Tibial artery (tissue), 4 donors: ENCODE data around the gene AP3S2.
A peak's percentile ranks its signal among the peaks of the same experiment; 100 is the strongest.

Experiments used
- DNase-seq, 2 donors: peaks; one replicate each; pipeline ENCODE4 v3.0.0-alpha.2; 2019
- H3K27ac ChIP-seq, 2 donors: fragments of 200-600 bp; sonication (generic) in 1 of 2; 1 replicate in 1 of 2; 2 replicates in 1 of 2; pipeline ENCODE4 v1.5.1; 2018 to 2019; ENCODE audit warnings: mild to moderate bottlenecking in 1 of 2
- H3K27me3 ChIP-seq, 2 donors: fragments of 200-600 bp; sonication (generic) in 1 of 2; one replicate each; pipeline versions ENCODE4 v1.5.1 to v1.6.0; 2016 to 2019
- H3K36me3 ChIP-seq, 3 donors: fragments of 200-600 bp; sonication (generic) in 2 of 3; one replicate each; pipeline ENCODE4 v1.5.1; 2016 to 2019; ENCODE audit warnings: mild to moderate bottlenecking in 2 of 3
- H3K4me1 ChIP-seq, 4 donors: fragments of 200-600 bp; sonication (generic) in 2 of 4; 1 replicate in 3 of 4; 2 replicates in 1 of 4; pipeline ENCODE4 v1.5.1; 2016 to 2019
- H3K4me3 ChIP-seq, 2 donors: fragments of 200-600 bp; sonication (generic) in 1 of 2; 1 replicate in 1 of 2; 2 replicates in 1 of 2; pipeline ENCODE4 v1.5.1; 2018 to 2019; ENCODE audit warnings: mild to moderate bottlenecking in 2 of 2
- H3K9me3 ChIP-seq, 3 donors: fragments of 200-600 bp; sonication (generic) in 1 of 3; one replicate each; pipeline ENCODE4 v1.5.1; 2016 to 2019
- intact Hi-C: fragments of 100-400 bp; cut with DNase I; formaldehyde crosslinking; loops from one replicate; pipeline ENCODE4 v1.15.0; 2023; ENCODE audit warnings: low total_unique reads
- TF ChIP-seq, protein P1 (sequence below), 2 experiments: fragments of 200-600 bp in 1 of 2; fragments of 450-650 bp in 1 of 2; IDR thresholded peaks; one replicate each; pipeline ENCODE4 v1.5.1; 2017 to 2019; ENCODE audit warnings: antibody characterized with exemption in 2 of 2, mild to moderate bottlenecking in 1 of 2, moderate library complexity in 1 of 2

The AP3S2 gene

DNA sequence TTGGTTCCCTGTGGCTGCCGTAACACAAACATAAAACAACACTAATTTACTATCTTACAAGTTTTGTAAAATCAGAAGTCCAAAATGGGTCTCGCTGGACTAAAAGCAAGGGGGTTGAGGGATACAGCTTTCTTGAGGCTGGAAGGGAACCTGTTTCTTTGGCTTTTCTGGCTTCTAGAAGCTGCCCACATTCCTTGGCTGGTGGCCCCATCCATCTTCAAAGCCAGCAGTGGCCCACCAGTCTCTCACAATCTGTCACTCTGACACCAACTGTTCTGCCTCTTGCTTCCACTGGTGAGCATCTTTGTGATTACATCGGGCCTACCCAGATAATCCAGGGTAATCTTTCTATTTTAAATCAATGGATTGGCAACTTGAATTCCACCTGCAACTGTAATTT is 78.0 kb downstream of the AP3S2 start:
- peaks cover 0 to 10% (median 0%) of the 10 kb centered on the region in 3 donors for H3K9me3 ChIP-seq
- H3K4me1 ChIP-seq = peaks cover 0 to 21% (median 18%) of the 10 kb centered on the region in 4 donors
- TF ChIP-seq, protein P1, sequence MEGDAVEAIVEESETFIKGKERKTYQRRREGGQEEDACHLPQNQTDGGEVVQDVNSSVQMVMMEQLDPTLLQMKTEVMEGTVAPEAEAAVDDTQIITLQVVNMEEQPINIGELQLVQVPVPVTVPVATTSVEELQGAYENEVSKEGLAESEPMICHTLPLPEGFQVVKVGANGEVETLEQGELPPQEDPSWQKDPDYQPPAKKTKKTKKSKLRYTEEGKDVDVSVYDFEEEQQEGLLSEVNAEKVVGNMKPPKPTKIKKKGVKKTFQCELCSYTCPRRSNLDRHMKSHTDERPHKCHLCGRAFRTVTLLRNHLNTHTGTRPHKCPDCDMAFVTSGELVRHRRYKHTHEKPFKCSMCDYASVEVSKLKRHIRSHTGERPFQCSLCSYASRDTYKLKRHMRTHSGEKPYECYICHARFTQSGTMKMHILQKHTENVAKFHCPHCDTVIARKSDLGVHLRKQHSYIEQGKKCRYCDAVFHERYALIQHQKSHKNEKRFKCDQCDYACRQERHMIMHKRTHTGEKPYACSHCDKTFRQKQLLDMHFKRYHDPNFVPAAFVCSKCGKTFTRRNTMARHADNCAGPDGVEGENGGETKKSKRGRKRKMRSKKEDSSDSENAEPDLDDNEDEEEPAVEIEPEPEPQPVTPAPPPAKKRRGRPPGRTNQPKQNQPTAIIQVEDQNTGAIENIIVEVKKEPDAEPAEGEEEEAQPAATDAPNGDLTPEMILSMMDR (IDR thresholded peaks at IDR 0.05) = no peak
- H3K27me3 ChIP-seq = peaks cover 0 to 50% of the 10 kb centered on the region in 2 donors
- no peak for DNase-seq
- intact Hi-C loops = no loop called here
- no peak overlapping the region for H3K27ac ChIP-seq
- H3K36me3 ChIP-seq = no peaks in the 10 kb centered on the region
- H3K4me3 ChIP-seq = no peak overlapping the region

DNA sequence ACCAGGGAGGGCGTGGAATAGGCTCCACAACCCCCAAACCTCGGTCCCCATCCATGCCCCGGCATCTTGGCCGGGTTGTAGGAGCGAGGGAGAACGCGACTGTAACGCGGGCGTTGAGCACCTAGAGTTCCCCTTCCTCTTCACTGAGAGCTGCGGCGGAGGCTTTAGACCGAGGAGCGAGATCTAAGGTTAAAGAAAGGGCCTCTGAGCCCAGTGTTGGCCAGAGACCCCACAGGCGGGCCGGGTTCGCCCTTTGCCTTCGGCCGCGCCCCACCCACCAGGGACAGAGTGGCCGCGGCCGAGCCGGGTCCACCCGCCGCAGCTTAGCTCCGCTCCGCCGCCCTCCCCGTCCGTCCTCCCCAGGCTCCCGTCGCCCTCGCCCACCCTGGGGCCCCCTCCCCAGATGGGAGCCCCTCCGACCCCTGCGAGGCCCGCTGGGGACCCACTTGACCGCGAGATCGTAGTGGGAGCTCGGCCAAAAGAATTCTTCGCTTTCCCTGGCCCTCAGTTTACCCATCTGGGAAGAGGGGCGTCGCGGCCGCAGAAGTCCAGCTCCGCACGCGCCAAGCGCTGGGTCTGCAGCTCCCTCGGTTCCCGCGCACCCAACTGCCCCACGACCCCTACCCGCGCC is 79.6 kb downstream of the AP3S2 start:
- TF ChIP-seq, protein P1 (IDR thresholded peaks at IDR 0.05) = no peak
- Histone ChIP-seq H3K27me3 (peaks cover 0 to 50% of the 10 kb centered on the region in 2 donors), H3K27ac (peak overlapping the region; percentile 56 to 57), H3K9me3 (peaks cover 0 to 10% (median 0%) of the 10 kb centered on the region in 3 donors), H3K36me3 (no peaks in the 10 kb centered on the region), H3K4me3 (peak overlapping the region; percentile 49 to 51), H3K4me1 (peaks cover 0 to 24% (median 20%) of the 10 kb centered on the region in 4 donors)
- intact Hi-C loops = no loop called here
- DNase-seq = no peak

GRCh38 chr15:89813381-89814111 is 80.2 kb downstream of the AP3S2 start:
- intact Hi-C loops = no loop called here
- peak overlapping the region; percentile 49 to 51 for H3K4me3 ChIP-seq
- no peaks in the 10 kb centered on the region for H3K36me3 ChIP-seq
- H3K27me3 ChIP-seq = peaks cover 0 to 50% of the 10 kb centered on the region in 2 donors
- TF ChIP-seq, protein P1 (IDR thresholded peaks at IDR 0.05) = no peak
- H3K9me3 ChIP-seq = peaks cover 0 to 10% (median 0%) of the 10 kb centered on the region in 3 donors
- H3K4me1 ChIP-seq = peaks cover 0 to 30% (median 22%) of the 10 kb centered on the region in 4 donors
- no peak for DNase-seq
- peak overlapping the region; percentile 56 to 57 for H3K27ac ChIP-seq

- peaks cover 0 to 46% of the 10 kb centered on the region in 2 donors for H3K27me3 ChIP-seq
- peaks cover 0 to 10% (median 0%) of the 10 kb centered on the region in 3 donors for H3K9me3 ChIP-seq
- H3K4me3 ChIP-seq = peak overlapping the region in 1 of 2 donors; percentile 51
- peak overlapping the region; percentile 19 to 55 for H3K27ac ChIP-seq
- no peak for DNase-seq
- H3K36me3 ChIP-seq = no peaks in the 10 kb centered on the region
- intact Hi-C loops = no loop called here
- peaks cover 0 to 30% (median 22%) of the 10 kb centered on the region in 4 donors for H3K4me1 ChIP-seq
- TF ChIP-seq, protein P1 (IDR thresholded peaks at IDR 0.05) = no peak
Measured at GRCh38 chr15:89812847-89813320, 80.9 kb downstream of the AP3S2 start.

DNA sequence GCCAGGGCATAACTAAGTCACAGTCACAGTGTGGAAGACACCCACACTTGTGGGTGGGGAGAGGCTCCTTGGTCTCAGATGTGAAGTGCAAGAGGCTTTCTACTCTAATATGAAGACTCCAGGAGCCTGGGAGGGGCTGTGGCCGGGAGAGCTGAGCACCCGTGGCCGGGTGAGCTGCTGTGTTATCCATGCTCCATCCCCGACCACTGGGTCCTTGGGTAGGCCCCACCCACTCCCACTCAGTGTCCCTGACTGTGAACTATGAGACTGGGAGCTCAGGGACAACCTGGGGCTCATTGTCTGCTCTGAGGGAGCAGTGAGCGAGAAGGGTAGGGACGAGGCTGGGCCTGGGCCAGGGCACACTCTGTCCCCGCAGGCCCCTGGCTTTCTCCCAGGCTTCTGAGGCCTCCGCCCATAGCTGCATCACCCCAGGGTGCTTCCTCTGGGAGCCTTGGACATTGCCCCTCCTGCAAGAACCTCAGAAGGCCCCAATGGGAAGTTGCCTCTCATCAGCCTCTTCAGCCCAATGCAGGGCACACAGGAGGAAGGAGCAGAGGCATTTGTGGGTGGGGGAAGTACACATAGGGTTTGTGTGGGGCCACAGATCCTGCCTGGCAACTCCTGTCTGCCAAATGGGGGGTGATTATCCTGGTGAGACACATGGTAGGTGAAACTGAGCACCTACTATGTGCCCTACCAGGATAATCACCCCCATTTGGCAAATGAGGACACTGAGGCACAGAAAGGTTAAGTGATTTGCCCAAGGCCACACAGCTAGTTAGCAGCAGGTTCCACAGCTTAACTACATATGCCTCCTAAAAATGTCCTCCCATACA is 81.6 kb downstream of the AP3S2 start:
- DNase-seq = peak; percentile 80 to 87
- H3K27me3 ChIP-seq = peaks cover 0 to 42% of the 10 kb centered on the region in 2 donors
- intact Hi-C loops = no loop called here
- no peaks in the 10 kb centered on the region for H3K36me3 ChIP-seq
- H3K9me3 ChIP-seq = peaks cover 0 to 10% (median 0%) of the 10 kb centered on the region in 3 donors
- no peak overlapping the region for H3K4me3 ChIP-seq
- H3K4me1 ChIP-seq = peaks cover 0 to 30% (median 22%) of the 10 kb centered on the region in 4 donors
- TF ChIP-seq, protein P1 (IDR thresholded peaks at IDR 0.05) = no peak
- H3K27ac ChIP-seq = peak overlapping the region; percentile 38 to 55
